Thymus (tissue), 11 donors: ENCODE data around the gene SLC46A1. TPM values are rescaled to one million over a fixed set of nuclear protein-coding genes. Genes with fewer than 3 reads are reported as not detected.

Experiments
- DNase-seq, 9 donors: peaks; one replicate each; pipeline ENCODE4 v3.0.0-alpha.2; 2013; ENCODE audit warnings: low spot score in 9 of 9, low read depth in 6 of 9, missing footprints in 1 of 9
- H3K27ac ChIP-seq, 2 donors: one replicate each; pipeline ENCODE4 v1.5.1; 2013; ENCODE audit warnings: control low read depth in 1 of 2, low read depth in 1 of 2, low read length in 1 of 2, mild to moderate bottlenecking in 1 of 2, moderate library complexity in 1 of 2
- H3K27me3 ChIP-seq, 2 donors: one replicate each; pipeline ENCODE4 v1.5.1; 2013; ENCODE audit warnings: low read length in 1 of 2; ENCODE audit not compliant: control insufficient read depth in 2 of 2, insufficient read depth in 1 of 2
- H3K36me3 ChIP-seq, 2 donors: one replicate each; pipeline ENCODE4 v1.5.1; 2013; ENCODE audit warnings: low read length in 1 of 2, mild to moderate bottlenecking in 1 of 2, moderate library complexity in 1 of 2; ENCODE audit not compliant: control insufficient read depth in 2 of 2, insufficient read depth in 2 of 2
- H3K4me1 ChIP-seq, 2 donors: one replicate each; pipeline ENCODE4 v1.5.1; 2013; ENCODE audit warnings: low read length in 2 of 2; ENCODE audit not compliant: control insufficient read depth in 2 of 2, insufficient read depth in 2 of 2
- H3K4me3 ChIP-seq, 2 donors: one replicate each; pipeline ENCODE4 v1.5.1; 2013; ENCODE audit warnings: low read length in 2 of 2, control low read depth in 1 of 2, mild to moderate bottlenecking in 1 of 2
- H3K9me3 ChIP-seq, 2 donors: one replicate each; pipeline ENCODE4 v1.5.1; 2013; ENCODE audit warnings: low read length in 1 of 2, mild to moderate bottlenecking in 1 of 2; ENCODE audit not compliant: control insufficient read depth in 2 of 2, insufficient read depth in 1 of 2
- WGBS: extraction: QIAGEN DNeasy Blood & Tissue Kit; methylation state at CpG from one replicate; pipeline ENCODE4 v1.1.7; 2013; 5-methylcytosine and 5-hydroxymethylcytosine counted together
- polyA plus RNA-seq: library from polyadenylated mRNA; stranded (reverse); fragments of 200-250 nt; gene quantifications from one replicate; pipeline ENCODE4 v1.2.3, GENCODE V29; 2013
- total RNA-seq: library from RNA; stranded (reverse); fragments of 120-200 nt; gene quantifications from one replicate; pipeline ENCODE4 v1.2.4, GENCODE V29; 2013
- donor health status: healthy.

The SLC46A1 gene
- total and polyA plus RNA-seq, 2 donors: 10.5 to 13.1 TPM

GRCh38 chr17:28368915-28369683, 36.9 kb downstream of the SLC46A1 start:
- peaks cover 0 to 1% of the 10 kb centered on the region in 2 donors for H3K9me3 ChIP-seq
- H3K4me1 ChIP-seq: peaks cover 10 to 14% of the 10 kb centered on the region in 2 donors
- H3K4me3 ChIP-seq: no peak overlapping the region
- peaks cover 0 to 12% of the 10 kb centered on the region in 2 donors for H3K36me3 ChIP-seq
- no peak for DNase-seq
- no peak overlapping the region for H3K27ac ChIP-seq
- peaks cover 8 to 40% of the 10 kb centered on the region in 2 donors for H3K27me3 ChIP-seq
- 97% methylated on average over 23 of the region's 23 CpGs for WGBS

DNA sequence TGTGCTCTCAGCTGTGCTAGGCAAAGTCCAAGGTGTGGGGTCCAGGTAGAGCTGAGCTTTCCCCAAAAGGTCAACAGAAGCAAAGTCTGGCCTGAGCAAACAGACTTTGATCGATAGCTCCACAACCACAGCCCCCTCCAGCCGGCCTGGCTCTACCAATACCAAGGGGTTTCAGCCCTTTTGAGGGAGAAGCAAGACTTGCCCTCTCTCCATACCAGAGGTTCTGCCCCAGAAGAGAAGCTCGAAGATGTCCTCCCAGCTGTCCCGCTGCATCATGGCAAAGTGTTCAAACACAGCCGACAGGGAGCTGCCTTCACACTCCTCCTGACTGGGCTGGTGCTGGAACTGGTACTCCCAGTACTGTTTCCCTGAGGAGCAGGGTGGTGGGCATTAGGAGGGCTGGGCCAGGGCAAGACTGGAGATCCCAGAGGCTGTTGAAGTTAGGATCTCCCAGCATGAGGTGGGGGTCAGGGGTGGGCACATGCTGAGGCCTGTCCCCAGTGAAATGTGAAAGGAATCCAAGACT, 37.6 kb downstream of the SLC46A1 start:
- H3K4me3 ChIP-seq: no peak overlapping the region
- H3K36me3 ChIP-seq: peaks cover 5 to 19% of the 10 kb centered on the region in 2 donors
- H3K27ac ChIP-seq: no peak overlapping the region
- H3K9me3 ChIP-seq: peaks cover 0 to 1% of the 10 kb centered on the region in 2 donors
- 94% methylated on average over 5 of the region's 5 CpGs for WGBS
- peaks cover 6 to 33% of the 10 kb centered on the region in 2 donors for H3K27me3 ChIP-seq
- no peak for DNase-seq
- H3K4me1 ChIP-seq: peaks cover 10 to 14% of the 10 kb centered on the region in 2 donors

- H3K27ac ChIP-seq: no peak overlapping the region
- peaks cover 11 to 24% of the 10 kb centered on the region in 2 donors for H3K36me3 ChIP-seq
- peaks cover 3 to 27% of the 10 kb centered on the region in 2 donors for H3K27me3 ChIP-seq
- H3K9me3 ChIP-seq: peaks cover 0 to 1% of the 10 kb centered on the region in 2 donors
- no peak for DNase-seq
- WGBS: 97% methylated on average over 21 of the region's 21 CpGs
- H3K4me3 ChIP-seq: no peak overlapping the region
- H3K4me1 ChIP-seq: peaks cover 9 to 11% of the 10 kb centered on the region in 2 donors
Measured at GRCh38 chr17:28367641-28368305, 38.2 kb downstream of the SLC46A1 start.

DNA sequence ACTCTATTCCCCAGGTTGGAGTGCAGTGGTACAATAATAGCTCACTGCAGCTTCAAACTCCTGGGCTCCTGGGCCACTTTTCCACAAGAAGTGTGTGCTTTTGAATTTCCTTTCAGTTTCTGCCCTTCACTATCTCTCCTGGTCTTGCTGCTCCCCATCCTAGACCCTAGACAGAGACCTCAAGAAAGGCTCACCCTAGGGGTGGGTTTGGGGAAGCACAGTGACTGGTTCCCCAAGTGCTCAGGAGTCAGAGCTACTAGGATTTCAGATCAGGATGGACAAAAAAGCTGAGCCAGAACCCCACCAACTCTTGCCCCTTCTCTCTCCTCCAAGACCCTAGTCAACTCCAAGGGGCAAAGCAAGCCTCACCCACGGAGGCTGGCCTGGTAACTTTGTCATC, 39.4 kb downstream of the SLC46A1 start:
- Histone ChIP-seq H3K27me3 (peaks cover 0 to 16% of the 10 kb centered on the region in 2 donors), H3K4me1 (peaks cover under 1% of the 10 kb centered on the region in 2 donors), H3K27ac (no peak overlapping the region), H3K9me3 (no peaks in the 10 kb centered on the region), H3K4me3 (no peak overlapping the region), H3K36me3 (peaks cover 19 to 28% of the 10 kb centered on the region in 2 donors)
- no peak for DNase-seq
- WGBS: 95% methylated on average over 1 of the region's 1 CpG

DNA sequence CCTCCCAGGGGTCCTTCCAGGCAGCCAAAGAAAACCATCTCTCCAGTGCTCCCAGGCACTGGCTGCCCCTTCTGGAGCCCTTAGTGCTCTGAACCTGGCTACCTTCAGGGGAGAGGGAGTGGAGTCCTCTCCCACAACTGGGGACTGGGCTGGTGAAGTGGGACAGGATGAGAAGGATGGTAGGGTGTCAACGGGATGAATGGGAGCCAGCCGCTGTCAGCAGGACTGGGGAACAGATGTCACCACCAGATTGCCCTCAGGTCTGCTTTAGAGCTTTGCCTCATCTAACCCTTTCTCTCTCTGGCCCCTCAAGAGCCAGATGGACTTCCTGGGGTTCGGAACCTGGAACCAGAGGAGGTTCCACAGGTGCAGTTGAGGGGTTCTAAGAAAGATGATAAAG, 40.5 kb downstream of the SLC46A1 start:
- peaks cover 31 to 40% of the 10 kb centered on the region in 2 donors for H3K36me3 ChIP-seq

GRCh38 chr17:28364665-28365363, 41.2 kb downstream of the SLC46A1 start, which contains the start of gene SEBOX:
Gene SEBOX (minus strand): TSS chr17:28365199. CDS start chr17:28365151, 48 bp downstream.
- DNase-seq: no peak
- H3K27me3 ChIP-seq: peaks cover 0 to under 1% of the 10 kb centered on the region in 2 donors
- 98% methylated on average over 13 of the region's 13 CpGs for WGBS
- no peaks in the 10 kb centered on the region for H3K9me3 ChIP-seq
- no peaks in the 10 kb centered on the region for H3K4me1 ChIP-seq
- H3K27ac ChIP-seq: no peak within 1 kb of the TSS
- no peak within 1 kb of the TSS for H3K4me3 ChIP-seq
- H3K36me3 ChIP-seq: peaks cover 37 to 46% of the 10 kb centered on the region in 2 donors

More for the DNA sequence above, 40.5 kb downstream of the SLC46A1 start:
- no peaks in the 10 kb centered on the region for H3K4me1 ChIP-seq
- H3K27me3 ChIP-seq: peaks cover 0 to 7% of the 10 kb centered on the region in 2 donors
- H3K27ac ChIP-seq: no peak overlapping the region
- WGBS: 94% methylated on average over 3 of the region's 3 CpGs
- H3K9me3 ChIP-seq: no peaks in the 10 kb centered on the region
- no peak overlapping the region for H3K4me3 ChIP-seq
- no peak for DNase-seq

- H3K36me3 ChIP-seq: peaks cover 43 to 51% of the 10 kb centered on the region in 2 donors
- H3K27ac ChIP-seq: no peak overlapping the region
- no peaks in the 10 kb centered on the region for H3K9me3 ChIP-seq
- H3K27me3 ChIP-seq: no peaks in the 10 kb centered on the region
- H3K4me3 ChIP-seq: no peak overlapping the region
- DNase-seq: no peak
- WGBS: 97% methylated on average over 8 of the region's 8 CpGs
- H3K4me1 ChIP-seq: no peaks in the 10 kb centered on the region
Measured at GRCh38 chr17:28363776-28364650, 42.0 kb downstream of the SLC46A1 start.

DNA sequence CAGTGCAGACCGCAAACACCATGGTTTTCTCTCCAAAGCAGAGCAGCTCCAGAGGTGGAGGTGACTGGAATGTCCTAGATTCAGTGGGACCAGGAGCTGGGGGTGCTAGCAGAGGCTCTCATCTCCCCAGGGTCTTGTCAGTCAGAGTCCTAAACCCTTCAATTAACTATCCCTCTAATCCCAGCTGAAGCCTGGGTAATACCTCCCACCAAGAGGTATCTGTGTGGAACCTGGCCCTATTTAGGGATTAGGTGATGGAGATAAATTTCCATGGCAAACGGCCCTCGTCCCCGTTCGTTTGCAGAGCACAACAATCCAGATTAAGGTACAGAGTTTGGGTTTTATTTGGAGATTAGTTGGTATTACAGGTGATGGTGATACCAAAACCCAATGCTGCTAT, 42.8 kb downstream of the SLC46A1 start:
- Histone ChIP-seq H3K27me3 (no peaks in the 10 kb centered on the region), H3K9me3 (no peaks in the 10 kb centered on the region), H3K4me3 (no peak overlapping the region), H3K27ac (no peak overlapping the region), H3K4me1 (peaks cover 4% of the 10 kb centered on the region in 2 donors), H3K36me3 (peaks cover 44 to 51% of the 10 kb centered on the region in 2 donors)
- WGBS: 99% methylated on average over 5 of the region's 5 CpGs
- DNase-seq: no peak
